HepG2 (cell line): ENCODE measurements around the gene CRABP1. TPM values are rescaled to one million over a fixed set of nuclear protein-coding genes. Genes with fewer than 3 reads are reported as not detected.

ENCODE experiments used
- ASH2L ChIP-seq: fragments of 300-600, 200-600 bp; sonication (generic); IDR thresholded peaks from 2 replicates; pipeline ENCODE4 v1.7.0; 2017; ENCODE audit warnings: low read depth, mild to moderate bottlenecking, moderate library complexity, mixed read lengths, low read length; ENCODE audit not compliant: insufficient read length
- REXO4 ChIP-seq: sonication (generic); formaldehyde crosslinking; IDR thresholded peaks from 2 replicates; pipeline ENCODE4 v1.8.0; 2022; ENCODE audit warnings: missing genetic modification reagents, mild to moderate bottlenecking, borderline replicate concordance
- ZNF318 ChIP-seq: sonication (generic); formaldehyde crosslinking; IDR thresholded peaks from 2 replicates; pipeline ENCODE4 v1.4.0; 2020; ENCODE audit warnings: mild to moderate bottlenecking, missing genetic modification reagents
- polyA plus RNA-seq, 8 experiments: library from polyadenylated mRNA; depleted of rRNA in 3 of 8; stranded (reverse) in 7 of 8; unstranded in 1 of 8; fragments of >200 nt; fragmentation: Illumina TruSeq in 4 of 8; extraction: Trizol in 4 of 8; gene quantifications; 2 replicates each; pipeline versions ENCODE4 v1.2.1 to v1.2.3, GENCODE V29; 2011 to 2016; ENCODE audit warnings: low read depth in 4 of 8, missing spikeins in 1 of 8, mixed read lengths in 1 of 8; ENCODE audit not compliant: insufficient read depth in 1 of 8
- total RNA-seq, 5 experiments: library from RNA; depleted of rRNA; stranded (reverse); fragments of >200 nt; fragmentation: Illumina TruSeq; extraction: Trizol; gene quantifications; 2 replicates each; pipeline ENCODE4 v1.2.3, GENCODE V29; 2016; ENCODE audit warnings: low read depth in 1 of 5

CRABP1 gene
- total and polyA plus RNA-seq, 2 of the 13 experiments (the other 11 are each of a cell fraction or from before 2014, with no cell fraction given), result not detected

GRCh38 chr15:78355177-78355576, 15.0 kb downstream of the CRABP1 start (continued):
- TF ChIP-seq ZNF318 (no peak), REXO4 (no peak), ASH2L (no peak)
